K562 (cell line): Measurements from ENCODE around the gene VPS41. TPM values are rescaled to one million over a fixed set of nuclear protein-coding genes. Genes with fewer than 3 reads are reported as not detected.
A peak's percentile ranks its signal among the peaks of the same experiment; 100 is the strongest.

Experiments
- ATAC-seq: fragments of 200-7000 bp; cut with Tn5 transposase; 3 replicates; pipeline ENCODE4 v1.9.1; 2020; ENCODE audit warnings: moderate library complexity
- BruUV-seq: library from RNA; stranded (reverse); fragments of 400-500 nt; replicated peaks from 2 replicates; lab custom pipeline; 2021; lab: Mats Ljungman, UMichigan
- CTCF ChIA-PET: fragments of 300-600 bp; formaldehyde crosslinking; extraction: SDS; loops from one replicate; lab custom pipeline; 2021; ENCODE audit warnings: low intra/inter-chr PET ratio; lab: Yijun Ruan, JAX
- POLR2A ChIA-PET: fragments of 300-600, 350-650 bp; sonication (Branson Sonifier 250); formaldehyde crosslinking; extraction: SDS; loops from one replicate; lab custom pipeline; 2021; ENCODE audit warnings: antibody characterized with exemption, inconsistent platforms; lab: Yijun Ruan, JAX
- DNase-seq, 4 experiments: peaks; one replicate each; pipeline versions ENCODE4 v3.0.0 to v3.0.0-alpha.2; 2011 to 2018; ENCODE audit warnings: low spot score in 3 of 4, mixed read lengths in 3 of 4; ENCODE audit errors: extremely low read depth in 1 of 4
- FAIRE-seq: peaks from 2 replicates; lab custom pipeline; 2011; peaks lifted over from hg19 to GRCh38; lab: Jason Lieb, UNC
- H2AFZ ChIP-seq: 2 replicates; pipeline ENCODE4 v1.6.0; 2011; ENCODE audit warnings: low read depth, low read length, control low read depth, inconsistent platforms
- H3K27ac ChIP-seq: fragments of 200-600 bp; 3 replicates; pipeline ENCODE4 v1.8.0; 2011; ENCODE audit warnings: low read depth, mild to moderate bottlenecking, control low read depth, inconsistent platforms, low read length, moderate library complexity, mixed read lengths; ENCODE audit errors: extremely low read depth
- H3K27me3 ChIP-seq, 2 experiments: fragments of 300-600 bp in 1 of 2; 2 replicates in 1 of 2; 3 replicates in 1 of 2; pipeline versions ENCODE4 v1.6.0 to v1.8.0; 2011; ENCODE audit warnings: inconsistent platforms in 2 of 2, low read length in 2 of 2, mild to moderate bottlenecking in 1 of 2, mixed read lengths in 1 of 2, moderate library complexity in 1 of 2; ENCODE audit not compliant: control insufficient read depth in 2 of 2, insufficient read depth in 2 of 2
- H3K36me3 ChIP-seq: fragments of 300-600 bp; 3 replicates; pipeline ENCODE4 v1.8.0; 2011; ENCODE audit warnings: mild to moderate bottlenecking, low read length, inconsistent platforms; ENCODE audit not compliant: control insufficient read depth, insufficient read depth
- H3K4me1 ChIP-seq, 2 experiments: fragments of 200-600 bp in 1 of 2; replicated peaks in 1 of 2; 2 replicates in 1 of 2; 3 replicates in 1 of 2; pipeline versions ENCODE4 v1.5.1 to v1.8.0; 2011; ENCODE audit warnings: inconsistent platforms in 2 of 2, low read length in 2 of 2, mild to moderate bottlenecking in 1 of 2, mixed read lengths in 1 of 2, moderate library complexity in 1 of 2; ENCODE audit not compliant: control insufficient read depth in 2 of 2, insufficient read depth in 2 of 2
- H3K4me2 ChIP-seq: 2 replicates; pipeline ENCODE4 v1.6.1; 2011; ENCODE audit warnings: low read length, control low read depth, inconsistent platforms, mixed read lengths; ENCODE audit not compliant: insufficient read depth
- H3K4me3 ChIP-seq: fragments of 200-600 bp; sonication (generic), shearing (Covaris generic); 2 replicates; pipeline ENCODE4 v1.5.1; 2016; ENCODE audit warnings: control low read depth, inconsistent platforms
- H3K79me2 ChIP-seq: fragments of 200-600 bp; 3 replicates; pipeline ENCODE4 v1.8.0; 2011; ENCODE audit warnings: low read length, inconsistent platforms; ENCODE audit not compliant: control insufficient read depth, insufficient read depth
- H3K9ac ChIP-seq, 2 experiments: 2 replicates each; pipeline versions ENCODE4 v1.6.0 to v1.6.1; 2011; ENCODE audit warnings: low read depth in 2 of 2, low read length in 2 of 2, control low read depth in 1 of 2, inconsistent platforms in 1 of 2, mild to moderate bottlenecking in 1 of 2, mixed read lengths in 1 of 2; ENCODE audit not compliant: insufficient read depth in 1 of 2
- H3K9me1 ChIP-seq: one replicate; pipeline ENCODE4 v1.6.0; 2011; ENCODE audit warnings: inconsistent platforms, mild to moderate bottlenecking, low read length, moderate library complexity; ENCODE audit not compliant: control insufficient read depth, insufficient read depth
- H3K9me3 ChIP-seq: replicated peaks from 2 replicates; pipeline ENCODE4 v1.5.1; 2011; ENCODE audit warnings: low read depth, low read length, inconsistent platforms; ENCODE audit not compliant: control insufficient read depth, insufficient read depth
- H4K20me1 ChIP-seq: replicated peaks from 2 replicates; pipeline ENCODE4 v1.6.1; 2011; ENCODE audit warnings: low read length, inconsistent platforms, mixed read lengths; ENCODE audit not compliant: control insufficient read depth, insufficient read depth
- ASH1L ChIP-seq: fragments of 450-650 bp; IDR thresholded peaks from 2 replicates; pipeline ENCODE4 v1.6.1; 2018; ENCODE audit warnings: borderline replicate concordance, mild to moderate bottlenecking, low read depth; ENCODE audit not compliant: partially characterized antibody
- BRF2 ChIP-seq: IDR thresholded peaks from 3 replicates; pipeline ENCODE4 v1.6.1; 2011; ENCODE audit warnings: borderline replicate concordance, mild to moderate bottlenecking; ENCODE audit not compliant: insufficient read length, insufficient read depth
- CBX1 ChIP-seq: sonication (generic); IDR thresholded peaks from 2 replicates; pipeline ENCODE4 v1.6.1; 2016; ENCODE audit warnings: antibody characterized with exemption, low read depth, mild to moderate bottlenecking
- E2F3 ChIP-seq: fragments of 250-450 bp; sonication (Bioruptor Pico); IDR thresholded peaks from 2 replicates; pipeline ENCODE4 v1.4.0; 2020; ENCODE audit warnings: mild to moderate bottlenecking
- GTF2A2 ChIP-seq: IDR thresholded peaks from 2 replicates; pipeline ENCODE4 v1.6.1; 2016; ENCODE audit warnings: mild to moderate bottlenecking, missing genetic modification characterization, missing compliant biosample characterization
- IRF9 ChIP-seq: fragments of 450-650 bp; IDR thresholded peaks from 2 replicates; pipeline ENCODE4 v1.6.1; 2016; ENCODE audit warnings: missing biosample characterization, missing genetic modification characterization
- KLF13 ChIP-seq: fragments of 450-650 bp; IDR thresholded peaks from 2 replicates; pipeline ENCODE4 v1.6.1; 2016; ENCODE audit warnings: missing genetic modification characterization, low read depth, mild to moderate bottlenecking, missing compliant biosample characterization, moderate library complexity, borderline replicate concordance
- MCM2 ChIP-seq: fragments of 450-650 bp; IDR thresholded peaks from 2 replicates; pipeline ENCODE4 v1.6.1; 2017; ENCODE audit warnings: low read depth, mild to moderate bottlenecking
- MCM7 ChIP-seq, 2 experiments: fragments of 450-650 bp; IDR thresholded peaks; 2 replicates each; pipeline ENCODE4 v1.6.1; 2016 to 2018
- NFE2 ChIP-seq: IDR thresholded peaks from 2 replicates; pipeline ENCODE4 v1.6.1; 2014; ENCODE audit warnings: antibody characterized with exemption, low read depth
- POLR2G ChIP-seq: fragments of 200-400 bp; formaldehyde crosslinking; IDR thresholded peaks from 2 replicates; pipeline ENCODE4 v1.6.1; 2017; ENCODE audit warnings: low read depth, mild to moderate bottlenecking, antibody characterized with exemption, low read length, moderate library complexity
- TAL1 ChIP-seq: fragments of 450-650 bp; IDR thresholded peaks from 2 replicates; pipeline ENCODE4 v1.6.1; 2016; ENCODE audit warnings: mild to moderate bottlenecking
- ZBED1 ChIP-seq: IDR thresholded peaks from 2 replicates; pipeline ENCODE4 v1.6.1; 2014
- ZBTB7A ChIP-seq: IDR thresholded peaks from 2 replicates; pipeline ENCODE4 v1.6.1; 2011; ENCODE audit warnings: low read depth, mild to moderate bottlenecking, low read length, moderate library complexity, borderline replicate concordance; ENCODE audit not compliant: control insufficient read depth
- ZNF347 ChIP-seq: fragments of 450-650 bp; formaldehyde crosslinking; IDR thresholded peaks from 2 replicates; pipeline ENCODE4 v1.4.0; 2020; ENCODE audit warnings: low read depth, mild to moderate bottlenecking, moderate library complexity
- ZNF398 ChIP-seq: fragments of 250-450 bp; sonication (Bioruptor Pico); IDR thresholded peaks from 2 replicates; pipeline ENCODE4 v1.8.0; 2021; ENCODE audit warnings: moderate library complexity, mild to moderate bottlenecking, inconsistent platforms
- WGBS: fragments of 100-300 bp; shearing (Covaris generic); methylation state at CpG from one replicate; pipeline ENCODE4 v1.1.6; 2016; ENCODE audit warnings: low coverage, mixed read lengths; ENCODE audit not compliant: insufficient coverage; ENCODE audit errors: missing lambda C conversion rate; 5-methylcytosine and 5-hydroxymethylcytosine counted together
- in situ Hi-C: fragments of 300-500 bp; cut with MboI; formaldehyde crosslinking; loops from 4 replicates; pipeline ENCODE4 v1.15.0; 2018; ENCODE audit warnings: inconsistent platforms, mixed read lengths
- intact Hi-C: fragments of 100-400 bp; cut with micrococcal nuclease; formaldehyde crosslinking; loops from 2 replicates; pipeline ENCODE4 v1.14.2; 2022
- polyA plus RNA-seq, 8 experiments: library from polyadenylated mRNA; depleted of rRNA in 4 of 8; stranded (reverse) in 5 of 8; unstranded in 3 of 8; fragments of >200 nt; fragmentation: Nextera tagmentation in 2 of 8; fragmentation: Illumina TruSeq in 1 of 8; extraction: Ambion mirVana in 2 of 8; extraction: Trizol in 1 of 8; gene quantifications; 2 replicates each; pipeline versions ENCODE4 v1.2.1 to v1.2.3, GENCODE V29; 2011 to 2014; ENCODE audit warnings: inconsistent platforms in 1 of 8, missing spikeins in 1 of 8
- total RNA-seq, 7 experiments: library from RNA; depleted of rRNA in 6 of 7; stranded (reverse); fragments of >200 nt in 6 of 7; fragmentation: Illumina TruSeq in 2 of 7; extraction: Trizol in 2 of 7; gene quantifications; 2 replicates each; pipeline versions ENCODE4 v1.2.1 to v1.2.3, GENCODE V29; 2011 to 2021; ENCODE audit warnings: low replicate concordance in 1 of 7

The VPS41 gene
- total and polyA plus RNA-seq, 9 of the 15 experiments (the other 6 are each of a cell fraction or from before 2014, with no cell fraction given) = 17.7 to 46.8 (median 32.1) TPM

GRCh38 chr7:38902449-38902848 lies 6.5 kb downstream of the VPS41 start:
- BruUV-seq = no TSS peak
- no peaks in the 10 kb centered on the region; the same call in 1 of the 2 replicates for H4K20me1 ChIP-seq
- H3K36me3 ChIP-seq = no peaks in the 10 kb centered on the region
- H2AFZ ChIP-seq = no peak overlapping the region
- DNase-seq (no peak), ATAC-seq (peak; percentile 50; the same call in 2 of the 3 replicates), FAIRE-seq (no peak)
- H3K4me1 ChIP-seq = no peaks in the 10 kb centered on the region; a peak in 2 of 5 replicates
- 68% methylated on average over 2 of the region's 2 CpGs for WGBS
- H3K27me3 ChIP-seq = no peaks in the 10 kb centered on the region
- no peak overlapping the region for H3K4me3 ChIP-seq
- ChIA-PET CTCF (no interaction called here), POLR2A (no interaction called here)
- peaks cover 11% of the 10 kb centered on the region for H3K79me2 ChIP-seq
- intact Hi-C loops = no loop called here
- H3K4me2 ChIP-seq = no peak overlapping the region
- H3K9me3 ChIP-seq = no peaks in the 10 kb centered on the region
- peak overlapping the region in 1 of 2 experiments; percentile 46; a peak in 1 of 4 replicates for H3K9ac ChIP-seq
- H3K9me1 ChIP-seq = no peaks in the 10 kb centered on the region
- H3K27ac ChIP-seq = no peak overlapping the region
- TF ChIP-seq ZNF347 (no peak), ZBTB7A (no peak), MCM7 (IDR thresholded peaks at IDR 0.05) (no peak), CBX1 (no peak), ASH1L (no peak), GTF2A2 (no peak), POLR2G (no peak), IRF9 (tag) (no peak), NFE2 (no peak), MCM2 (no peak), TAL1 (no peak), BRF2 (no peak), KLF13 (tag) (no peak), ZNF398 (CRISPR knock-in tag) (no peak), ZBED1 (no peak), E2F3 (CRISPR knock-in tag) (no peak)
- in situ Hi-C loops = no loop called here
